Measurements from ENCODE around the gene SMIM43.

SMIM43 gene

DNA sequence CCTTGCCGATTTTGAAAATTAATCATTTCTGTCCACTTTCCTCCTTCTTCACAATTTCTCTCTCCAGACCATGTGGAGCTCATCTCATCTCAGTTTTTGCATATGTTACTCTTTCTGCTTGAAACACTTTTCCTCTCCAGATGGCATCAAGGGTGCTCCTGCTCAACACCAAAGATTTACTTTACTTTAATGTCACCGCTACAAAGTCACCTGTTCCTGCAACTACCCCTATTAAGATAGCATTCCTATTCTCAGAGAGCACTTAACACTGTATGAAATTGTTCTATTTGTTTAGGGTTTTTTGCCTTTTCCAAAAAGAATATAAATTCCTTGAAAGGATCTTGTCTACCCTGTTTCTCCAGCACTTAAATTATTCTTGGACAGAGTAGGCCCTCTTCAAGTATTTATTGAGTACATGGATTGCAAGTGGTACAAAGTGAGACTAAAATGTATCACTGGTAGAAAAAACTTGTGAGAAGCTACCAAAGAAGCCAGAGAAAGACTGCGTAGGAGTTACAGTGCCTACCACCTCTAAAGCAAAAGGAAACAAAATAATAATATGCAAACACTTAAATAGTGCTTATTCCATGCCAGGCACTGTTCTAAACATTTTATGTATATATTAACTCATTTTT is 35.0 kb upstream of the SMIM43 start:
- TF ChIP-seq, protein P1, sequence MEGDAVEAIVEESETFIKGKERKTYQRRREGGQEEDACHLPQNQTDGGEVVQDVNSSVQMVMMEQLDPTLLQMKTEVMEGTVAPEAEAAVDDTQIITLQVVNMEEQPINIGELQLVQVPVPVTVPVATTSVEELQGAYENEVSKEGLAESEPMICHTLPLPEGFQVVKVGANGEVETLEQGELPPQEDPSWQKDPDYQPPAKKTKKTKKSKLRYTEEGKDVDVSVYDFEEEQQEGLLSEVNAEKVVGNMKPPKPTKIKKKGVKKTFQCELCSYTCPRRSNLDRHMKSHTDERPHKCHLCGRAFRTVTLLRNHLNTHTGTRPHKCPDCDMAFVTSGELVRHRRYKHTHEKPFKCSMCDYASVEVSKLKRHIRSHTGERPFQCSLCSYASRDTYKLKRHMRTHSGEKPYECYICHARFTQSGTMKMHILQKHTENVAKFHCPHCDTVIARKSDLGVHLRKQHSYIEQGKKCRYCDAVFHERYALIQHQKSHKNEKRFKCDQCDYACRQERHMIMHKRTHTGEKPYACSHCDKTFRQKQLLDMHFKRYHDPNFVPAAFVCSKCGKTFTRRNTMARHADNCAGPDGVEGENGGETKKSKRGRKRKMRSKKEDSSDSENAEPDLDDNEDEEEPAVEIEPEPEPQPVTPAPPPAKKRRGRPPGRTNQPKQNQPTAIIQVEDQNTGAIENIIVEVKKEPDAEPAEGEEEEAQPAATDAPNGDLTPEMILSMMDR (conservative IDR thresholded peaks at IDR 0.05; ENCODE audit: low read length) = no peak
- no peak for DNase-seq (ENCODE audit: low read depth)
- H3K4me3 ChIP-seq (ENCODE audit: low read length) = no peak overlapping the region

DNA sequence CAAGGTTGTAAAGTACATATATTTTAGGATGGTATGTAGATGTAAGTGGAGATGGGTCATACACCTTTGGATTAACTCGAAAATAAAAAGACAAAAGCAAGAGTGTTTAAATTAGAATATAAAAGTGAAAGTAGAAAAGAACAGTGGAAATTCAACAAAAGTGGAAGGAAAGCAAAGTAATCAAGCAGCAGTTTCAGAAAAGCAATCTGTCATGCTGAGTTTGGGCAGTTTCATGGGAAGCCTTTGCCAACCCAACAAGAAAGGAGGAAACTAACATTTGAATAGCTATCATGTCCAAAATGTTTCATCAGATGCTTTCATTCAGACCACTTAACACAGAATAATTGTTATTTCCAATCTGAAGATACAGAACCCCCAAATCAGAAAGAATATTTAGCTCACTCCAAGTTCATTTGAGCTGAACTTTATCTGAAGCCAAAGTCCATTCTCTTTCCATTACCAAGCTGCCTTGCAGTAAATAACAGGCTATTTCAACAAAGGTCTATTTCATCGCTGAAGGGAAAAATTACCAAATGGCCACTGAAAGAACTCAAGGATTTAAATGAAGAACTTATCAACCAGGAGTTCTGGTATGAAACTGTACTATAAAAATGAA is 34.4 kb upstream of the SMIM43 start:
- DNase-seq (ENCODE audit: low read depth) = no peak
- no peak overlapping the region for H3K4me3 ChIP-seq (ENCODE audit: low read length)
- TF ChIP-seq, protein P1 (conservative IDR thresholded peaks at IDR 0.05; ENCODE audit: low read length) = no peak

DNA sequence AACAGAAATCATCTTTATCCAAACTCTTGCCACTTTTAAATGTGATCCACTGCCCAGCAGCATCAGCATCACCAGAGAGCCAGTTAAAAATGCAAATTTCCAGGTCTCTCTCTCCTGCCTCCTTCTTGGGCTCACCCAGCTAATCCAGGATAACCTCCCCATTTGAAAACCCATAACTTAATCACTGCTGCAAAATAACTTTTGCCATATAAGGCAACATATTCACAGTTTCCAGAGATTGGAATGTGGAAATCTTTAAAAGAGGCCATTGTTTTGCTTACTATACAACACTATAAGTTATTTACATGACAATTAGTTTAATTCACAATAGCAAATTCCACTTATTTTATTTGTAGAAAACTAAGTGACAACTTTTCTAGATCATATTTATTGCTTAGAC is 31.3 kb upstream of the SMIM43 start:
- TF ChIP-seq, protein P1 (conservative IDR thresholded peaks at IDR 0.05; ENCODE audit: low read length) = no peak
- no peak for DNase-seq (ENCODE audit: low read depth)
- H3K4me3 ChIP-seq (ENCODE audit: low read length) = no peak overlapping the region

DNA sequence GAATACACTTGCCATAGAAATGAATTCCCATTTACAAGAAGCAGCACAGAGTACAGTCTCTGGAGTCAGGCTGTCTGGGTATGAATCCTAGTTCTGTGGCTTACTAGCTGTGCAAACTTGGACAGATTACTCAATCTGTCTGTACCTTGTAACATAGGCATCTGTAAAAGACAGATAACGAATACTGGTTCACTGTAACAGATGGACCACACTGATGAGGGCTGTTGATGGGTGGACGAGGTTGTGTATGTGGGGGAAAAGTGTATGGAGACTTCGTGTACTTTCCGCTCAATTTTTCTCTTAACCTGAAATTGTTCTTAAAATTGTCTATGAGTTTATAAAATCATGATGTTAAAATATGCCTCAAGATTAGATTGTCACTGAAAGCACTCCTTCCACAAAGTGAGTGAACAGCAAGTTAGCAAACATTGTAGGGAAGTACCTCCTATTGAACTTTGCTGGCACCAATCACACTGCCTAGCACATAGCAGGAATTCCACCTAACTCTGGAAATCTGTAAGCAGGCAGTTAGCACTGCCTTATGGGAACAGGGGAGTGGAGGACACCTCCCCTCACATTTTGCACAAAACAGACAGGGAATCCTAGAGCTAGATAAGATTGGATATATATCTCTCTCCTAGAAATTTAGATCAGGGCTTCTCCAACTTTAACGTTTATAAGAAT is 29.7 kb upstream of the SMIM43 start:
- H3K4me3 ChIP-seq (ENCODE audit: low read length) = no peak overlapping the region
- TF ChIP-seq, protein P1 (conservative IDR thresholded peaks at IDR 0.05; ENCODE audit: low read length) = no peak
- DNase-seq (ENCODE audit: low read depth) = peak; percentile 62

DNA sequence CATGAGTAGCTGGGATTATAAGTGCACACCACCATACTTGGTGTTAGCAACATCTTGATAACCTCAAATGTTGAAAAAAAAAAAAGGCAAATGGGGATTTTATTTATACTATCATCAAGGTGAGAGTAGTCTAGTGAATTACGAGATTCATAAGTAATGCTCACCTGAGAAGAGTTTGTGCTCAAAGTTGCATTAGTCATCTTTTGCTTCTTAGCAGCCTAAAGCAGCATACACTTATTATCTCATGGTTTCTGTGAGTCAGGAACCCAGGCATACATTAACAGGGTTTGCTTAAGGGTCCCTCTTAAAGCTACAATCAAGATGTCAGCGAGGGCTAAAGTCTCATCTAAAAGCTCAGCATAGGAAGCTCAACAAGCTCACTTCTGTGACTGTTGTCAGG is 28.0 kb upstream of the SMIM43 start:
- DNase-seq (ENCODE audit: low read depth) = no peak

DNA sequence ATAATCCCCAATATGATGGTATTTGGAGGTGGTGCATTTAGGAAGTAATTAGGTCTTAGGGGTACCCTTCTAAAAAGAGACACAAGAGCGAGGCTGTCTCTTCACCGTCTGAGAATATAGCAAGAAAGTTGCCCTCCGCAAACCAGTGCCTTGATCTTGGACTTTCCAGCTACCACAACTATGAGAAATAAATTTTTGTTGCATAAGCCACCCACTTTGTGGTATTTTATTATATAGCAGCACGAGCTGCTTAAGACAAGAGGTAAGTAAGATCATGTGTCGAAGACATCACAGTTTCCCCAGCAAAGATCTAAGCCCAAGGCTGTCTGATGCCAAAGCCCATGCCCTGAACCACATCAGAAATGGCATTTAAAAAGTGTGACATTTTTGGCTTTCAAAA is 26.5 kb upstream of the SMIM43 start:
- TF ChIP-seq, protein P1 (conservative IDR thresholded peaks at IDR 0.05; ENCODE audit: low read length) = no peak
- no peak overlapping the region for H3K4me3 ChIP-seq (ENCODE audit: low read length)
- DNase-seq (ENCODE audit: low read depth) = peak; percentile 91

More for the DNA sequence above, 28.0 kb upstream of the SMIM43 start:
- TF ChIP-seq, protein P1 (conservative IDR thresholded peaks at IDR 0.05; ENCODE audit: low read length) = no peak
- no peak overlapping the region for H3K4me3 ChIP-seq (ENCODE audit: low read length)

DNA sequence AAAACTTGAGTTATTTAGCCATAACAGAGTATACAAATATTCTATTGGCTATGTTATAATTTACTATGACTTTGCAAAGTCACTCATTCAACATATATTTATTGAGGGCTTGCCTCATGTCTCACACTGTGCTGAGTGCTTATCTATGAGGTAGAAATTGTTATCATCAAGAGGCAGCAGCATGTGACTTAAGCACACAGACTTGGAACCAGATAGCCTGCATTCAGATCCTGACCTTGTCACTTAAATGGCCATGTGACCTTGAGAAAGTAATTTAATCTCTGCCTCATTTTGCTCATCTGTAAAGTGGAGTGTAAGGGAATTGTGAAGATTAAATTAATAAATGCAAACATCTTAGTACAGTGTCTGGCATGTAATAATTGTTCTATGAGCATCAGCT is 26.0 kb upstream of the SMIM43 start:
- H3K4me3 ChIP-seq (ENCODE audit: low read length) = no peak overlapping the region
- TF ChIP-seq, protein P1 (conservative IDR thresholded peaks at IDR 0.05; ENCODE audit: low read length) = no peak
- DNase-seq (ENCODE audit: low read depth) = no peak
